Coronary artery (tissue), 2 donors: ENCODE data around the gene STRIP2.

ENCODE experiments used
- DNase-seq: peaks from one replicate; pipeline ENCODE4 v3.0.0-alpha.2; 2017; ENCODE audit warnings: low spot score
- H3K27ac ChIP-seq, 2 donors: fragments of 200-600 bp; sonication (generic); one replicate each; pipeline ENCODE4 v1.5.1; 2016 to 2019
- H3K4me3 ChIP-seq: fragments of 200-600 bp; sonication (generic); 2 replicates; pipeline ENCODE4 v1.5.1; 2016; ENCODE audit warnings: mild to moderate bottlenecking, moderate library complexity
- TF ChIP-seq, protein P1 (sequence below): fragments of 200-600 bp; sonication (generic); IDR thresholded peaks from one replicate; pipeline ENCODE4 v1.5.1; 2019; ENCODE audit warnings: antibody characterized with exemption

STRIP2 gene, protein sequence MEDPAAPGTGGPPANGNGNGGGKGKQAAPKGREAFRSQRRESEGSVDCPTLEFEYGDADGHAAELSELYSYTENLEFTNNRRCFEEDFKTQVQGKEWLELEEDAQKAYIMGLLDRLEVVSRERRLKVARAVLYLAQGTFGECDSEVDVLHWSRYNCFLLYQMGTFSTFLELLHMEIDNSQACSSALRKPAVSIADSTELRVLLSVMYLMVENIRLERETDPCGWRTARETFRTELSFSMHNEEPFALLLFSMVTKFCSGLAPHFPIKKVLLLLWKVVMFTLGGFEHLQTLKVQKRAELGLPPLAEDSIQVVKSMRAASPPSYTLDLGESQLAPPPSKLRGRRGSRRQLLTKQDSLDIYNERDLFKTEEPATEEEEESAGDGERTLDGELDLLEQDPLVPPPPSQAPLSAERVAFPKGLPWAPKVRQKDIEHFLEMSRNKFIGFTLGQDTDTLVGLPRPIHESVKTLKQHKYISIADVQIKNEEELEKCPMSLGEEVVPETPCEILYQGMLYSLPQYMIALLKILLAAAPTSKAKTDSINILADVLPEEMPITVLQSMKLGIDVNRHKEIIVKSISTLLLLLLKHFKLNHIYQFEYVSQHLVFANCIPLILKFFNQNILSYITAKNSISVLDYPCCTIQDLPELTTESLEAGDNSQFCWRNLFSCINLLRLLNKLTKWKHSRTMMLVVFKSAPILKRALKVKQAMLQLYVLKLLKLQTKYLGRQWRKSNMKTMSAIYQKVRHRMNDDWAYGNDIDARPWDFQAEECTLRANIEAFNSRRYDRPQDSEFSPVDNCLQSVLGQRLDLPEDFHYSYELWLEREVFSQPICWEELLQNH

DNA sequence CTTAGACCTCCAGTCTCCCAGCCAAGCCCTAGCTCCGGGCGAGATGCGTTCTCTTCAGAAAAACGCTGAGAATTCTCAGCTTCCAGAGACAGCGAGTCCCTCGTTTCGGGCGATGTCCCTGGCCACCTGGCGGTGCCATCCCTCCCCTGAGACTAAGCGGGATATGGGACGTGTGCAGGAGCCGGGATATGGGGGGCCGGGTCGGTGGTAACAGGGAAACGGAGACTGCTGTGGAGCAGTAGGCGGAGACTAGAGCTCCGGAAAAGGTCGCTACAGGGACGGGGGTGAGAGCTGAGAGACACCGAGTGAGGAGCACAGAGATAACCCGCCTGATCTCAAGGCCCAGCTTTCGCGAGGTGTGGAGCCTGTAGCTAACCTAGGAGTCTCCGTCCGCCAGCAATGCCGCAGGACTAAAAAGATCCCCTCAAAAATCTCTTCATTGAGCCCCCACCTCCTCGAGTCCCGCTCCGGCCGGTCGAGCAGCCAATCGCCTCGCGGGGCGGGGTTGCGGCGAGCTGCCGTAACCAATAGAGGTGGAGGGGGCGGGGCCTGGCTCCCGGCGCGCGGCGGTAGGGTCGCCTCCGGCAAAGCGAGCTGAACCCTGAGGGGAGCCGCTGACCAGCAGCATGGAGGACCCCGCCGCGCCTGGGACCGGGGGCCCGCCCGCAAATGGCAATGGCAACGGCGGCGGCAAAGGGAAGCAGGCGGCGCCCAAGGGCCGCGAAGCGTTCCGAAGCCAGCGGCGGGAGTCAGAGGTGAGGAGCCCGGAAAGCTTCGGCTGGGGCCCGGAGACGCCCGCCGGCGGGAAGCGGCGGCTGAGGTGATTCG, at the start of gene STRIP2:
Gene STRIP2, plus strand, starts transcription at position 586 of the 828 bp plus-strand sequence. Its CDS starts 41 bp downstream, at position 627.
- Histone ChIP-seq H3K27ac (peak within 1 kb of the TSS in 1 of 2 donors; percentile 3), H3K4me3 (peak within 1 kb of the TSS; percentile 68)
- TF ChIP-seq, protein P1, sequence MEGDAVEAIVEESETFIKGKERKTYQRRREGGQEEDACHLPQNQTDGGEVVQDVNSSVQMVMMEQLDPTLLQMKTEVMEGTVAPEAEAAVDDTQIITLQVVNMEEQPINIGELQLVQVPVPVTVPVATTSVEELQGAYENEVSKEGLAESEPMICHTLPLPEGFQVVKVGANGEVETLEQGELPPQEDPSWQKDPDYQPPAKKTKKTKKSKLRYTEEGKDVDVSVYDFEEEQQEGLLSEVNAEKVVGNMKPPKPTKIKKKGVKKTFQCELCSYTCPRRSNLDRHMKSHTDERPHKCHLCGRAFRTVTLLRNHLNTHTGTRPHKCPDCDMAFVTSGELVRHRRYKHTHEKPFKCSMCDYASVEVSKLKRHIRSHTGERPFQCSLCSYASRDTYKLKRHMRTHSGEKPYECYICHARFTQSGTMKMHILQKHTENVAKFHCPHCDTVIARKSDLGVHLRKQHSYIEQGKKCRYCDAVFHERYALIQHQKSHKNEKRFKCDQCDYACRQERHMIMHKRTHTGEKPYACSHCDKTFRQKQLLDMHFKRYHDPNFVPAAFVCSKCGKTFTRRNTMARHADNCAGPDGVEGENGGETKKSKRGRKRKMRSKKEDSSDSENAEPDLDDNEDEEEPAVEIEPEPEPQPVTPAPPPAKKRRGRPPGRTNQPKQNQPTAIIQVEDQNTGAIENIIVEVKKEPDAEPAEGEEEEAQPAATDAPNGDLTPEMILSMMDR, result no peak
- DNase-seq, result peak; percentile 90

DNA sequence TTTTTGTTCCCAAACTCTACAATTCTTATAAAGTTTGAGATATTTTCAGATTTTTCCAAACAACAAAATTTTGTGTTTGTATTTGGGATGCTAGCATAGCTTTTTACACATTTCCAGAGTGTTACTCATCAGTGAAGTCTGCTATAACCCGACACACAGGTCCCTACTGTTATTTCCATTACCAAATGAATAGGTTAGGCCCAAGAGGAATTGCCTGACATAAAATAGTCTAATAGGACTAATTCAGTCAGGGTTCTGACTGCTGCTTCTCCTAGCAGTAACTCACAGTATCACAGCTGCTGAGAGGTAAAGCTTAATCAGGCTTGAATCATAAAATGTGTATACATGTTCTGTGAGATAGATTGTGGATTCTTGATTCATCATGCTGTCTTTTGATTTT, 49.1 kb upstream of the STRIP2 start:
- no peak overlapping the region for H3K27ac ChIP-seq
- no peak overlapping the region for H3K4me3 ChIP-seq
- TF ChIP-seq, protein P1, result no peak
- no peak for DNase-seq

DNA sequence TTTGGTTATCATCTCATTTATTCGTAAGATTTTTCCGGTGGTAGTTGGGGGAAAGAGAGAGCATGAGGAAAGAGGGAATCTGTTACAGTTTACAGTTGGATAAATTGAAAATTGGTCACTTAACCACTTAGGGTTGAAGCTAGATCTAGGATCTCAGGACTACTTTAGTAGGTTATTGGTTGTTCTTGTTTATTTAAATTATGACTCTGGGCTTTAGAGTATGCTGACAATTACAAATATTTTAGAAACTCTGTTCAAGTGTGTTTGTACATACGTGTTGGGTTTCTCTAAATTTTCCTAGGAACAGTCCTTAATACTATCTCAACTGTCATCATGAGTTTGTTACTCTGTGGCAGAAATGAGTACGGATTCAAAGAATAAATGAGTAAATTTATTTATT, 48.6 kb upstream of the STRIP2 start:
- no peak for DNase-seq
- Histone ChIP-seq H3K4me3 (no peak overlapping the region), H3K27ac (no peak overlapping the region)
- TF ChIP-seq, protein P1, result no peak

DNA sequence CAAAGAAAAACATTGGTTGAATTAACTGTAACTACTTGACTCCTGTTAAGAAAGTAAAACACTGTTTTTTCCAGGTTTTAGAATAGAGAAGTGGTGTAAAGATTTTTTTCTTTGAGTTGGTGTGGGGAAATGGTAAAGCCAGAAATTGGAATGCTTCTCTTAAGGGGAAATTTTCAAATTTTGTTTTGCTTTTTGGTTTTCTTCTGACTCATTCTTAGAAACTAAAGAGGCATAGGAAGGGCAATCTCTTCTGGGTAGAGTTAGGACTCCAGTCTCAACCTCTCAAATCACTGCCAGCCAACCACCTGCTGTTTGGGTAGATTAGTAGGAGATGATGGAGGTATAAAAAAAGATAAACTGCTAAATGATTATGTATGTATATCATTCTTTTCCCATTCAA, 47.7 kb upstream of the STRIP2 start:
- H3K4me3 ChIP-seq, result no peak overlapping the region
- TF ChIP-seq, protein P1, result no peak
- no peak for DNase-seq
- H3K27ac ChIP-seq, result no peak overlapping the region

DNA sequence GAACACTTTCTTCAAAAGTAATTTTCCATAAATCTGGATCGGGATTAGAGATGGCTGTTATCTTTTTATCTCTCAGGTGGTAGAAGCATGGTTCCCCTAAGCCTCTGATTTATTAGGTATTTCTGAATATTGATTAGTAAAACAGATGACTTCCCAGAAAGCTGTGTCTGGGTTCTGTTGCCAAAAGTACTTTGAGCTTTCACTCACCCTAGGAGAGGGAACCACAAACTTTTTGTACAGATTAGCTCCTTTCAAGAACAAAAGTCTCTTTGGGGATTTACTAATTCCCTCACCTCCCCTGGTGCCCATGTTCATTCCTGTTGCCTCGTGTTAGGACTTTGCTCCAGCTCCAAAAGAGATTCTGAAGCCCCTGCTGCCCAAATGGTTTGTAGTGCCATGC, 46.7 kb upstream of the STRIP2 start:
- TF ChIP-seq, protein P1, result no peak
- H3K4me3 ChIP-seq, result no peak overlapping the region

DNA sequence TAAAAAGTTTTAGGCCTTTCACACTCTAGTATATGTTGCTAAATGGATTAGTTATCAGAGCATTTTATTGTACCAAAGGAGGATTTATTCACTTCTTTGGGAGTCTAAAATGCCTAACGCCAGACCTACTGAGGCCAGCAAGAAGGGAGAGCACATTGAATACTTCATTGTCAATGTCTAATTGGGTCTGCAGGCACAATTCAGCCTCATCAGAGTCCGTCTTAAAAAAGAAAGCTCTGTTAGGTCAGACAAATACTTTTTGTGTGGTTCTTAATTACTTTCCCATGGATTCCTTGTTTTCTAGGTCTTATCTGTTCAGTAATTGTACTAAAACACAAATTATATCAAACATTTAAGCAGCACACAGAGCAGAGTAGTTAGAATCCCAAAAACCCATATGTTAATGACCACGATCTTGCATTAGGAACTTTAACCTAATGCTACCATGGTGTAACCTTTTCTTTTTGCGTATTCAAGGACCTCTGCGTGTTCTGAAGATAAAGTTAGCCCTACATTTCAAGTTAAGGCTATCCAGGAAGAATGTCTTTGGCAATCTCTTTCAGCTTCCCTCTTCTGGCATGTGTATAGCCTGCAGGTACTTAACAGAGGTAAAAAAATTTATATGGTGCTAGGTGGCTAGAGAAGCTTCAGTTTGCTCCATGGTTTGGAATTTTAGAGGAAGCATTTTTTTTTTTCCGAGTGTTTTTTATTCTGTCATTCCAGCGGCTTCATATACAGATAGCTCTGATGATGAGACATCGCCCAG, 45.7 kb upstream of the STRIP2 start:
- no peak overlapping the region for H3K27ac ChIP-seq
- H3K4me3 ChIP-seq, result no peak overlapping the region
- no peak for DNase-seq
- TF ChIP-seq, protein P1, result no peak

More for the DNA sequence above, 46.7 kb upstream of the STRIP2 start:
- DNase-seq, result no peak
- H3K27ac ChIP-seq, result no peak overlapping the region
